Measurements from ENCODE around the gene RBMY1A1. TPM values are rescaled to one million over a fixed set of nuclear protein-coding genes. Genes with fewer than 3 reads are reported as not detected.
"Not testable (repeated sequence)": the region's sequence is repeated elsewhere in the genome, so short reads cannot be mapped to it uniquely, and the experiment has no call there.

RBMY1A1 gene
- not detected for polyA plus RNA-seq (2013, experiment 1 of 2; ENCODE audit: insufficient read length)
- not detected for polyA plus RNA-seq (2013, experiment 2 of 2; ENCODE audit: insufficient read length)

DNA sequence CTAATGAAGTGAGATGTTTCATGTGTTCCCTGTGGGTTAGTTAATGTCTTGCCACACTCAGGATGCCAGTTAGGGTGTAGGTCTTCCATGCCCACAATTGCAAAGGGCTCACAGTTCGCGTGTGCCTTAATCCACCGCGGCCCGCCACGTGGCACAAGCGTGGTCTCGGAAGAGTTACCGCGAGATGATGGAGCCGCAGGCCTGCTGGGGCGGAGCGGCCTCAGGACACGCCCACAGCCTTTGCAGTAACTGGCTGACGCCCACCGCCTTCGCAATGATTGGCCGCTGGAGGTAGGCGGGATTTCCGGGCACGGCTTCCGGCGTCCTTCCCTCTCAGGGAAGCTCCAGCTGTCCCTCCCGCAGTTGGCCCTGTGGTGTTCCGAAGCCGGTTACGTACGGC is at the start of gene RBMY1A1:
Gene RBMY1A1 (plus strand): TSS at position 301 of the 400 bp plus-strand sequence. CDS start 2,013 bp downstream, outside the sequence.
- not testable (repeated sequence) for DNase-seq

- DNase-seq, result not testable (repeated sequence)
Observed at GRCh38 chrY:21511038-21511437, 23.6 kb upstream of the RBMY1A1 start, which contains the start of gene RBMY1B. Gene RBMY1B, plus strand, starts transcription at chrY:21511338. Its CDS starts 2,013 bp downstream, at chrY:21513351.

- DNase-seq, result not testable (repeated sequence)
Observed at GRCh38 chrY:21559316-21559984, 24.8 kb downstream of the RBMY1A1 start.

- no peak for DNase-seq
Observed at GRCh38 chrY:21585449-21585848, 50.8 kb downstream of the RBMY1A1 start.

- DNase-seq, result not testable (repeated sequence)
Observed at GRCh38 chrY:21586454-21586853, 51.8 kb downstream of the RBMY1A1 start.

DNA sequence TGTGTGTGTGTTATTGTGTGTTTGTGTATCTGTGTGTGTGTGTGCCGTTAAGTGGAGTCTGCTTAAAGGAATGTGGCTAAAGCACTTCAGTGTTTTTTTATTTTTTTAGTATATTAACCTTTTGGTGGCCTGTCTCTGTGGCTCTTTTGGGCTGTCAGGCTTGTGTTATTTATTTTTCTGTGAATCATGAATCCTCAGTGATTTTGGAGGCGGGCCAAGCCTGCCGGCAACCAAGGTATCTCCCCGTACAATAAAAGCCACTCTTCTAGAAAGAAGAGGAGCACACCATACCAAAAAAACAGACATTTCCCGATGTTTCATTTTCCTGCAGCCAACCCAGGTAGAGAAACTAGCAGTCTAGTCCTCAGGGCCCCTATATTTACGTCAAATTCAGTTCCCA is 57.4 kb downstream of the RBMY1A1 start:
- no peak for DNase-seq

DNA sequence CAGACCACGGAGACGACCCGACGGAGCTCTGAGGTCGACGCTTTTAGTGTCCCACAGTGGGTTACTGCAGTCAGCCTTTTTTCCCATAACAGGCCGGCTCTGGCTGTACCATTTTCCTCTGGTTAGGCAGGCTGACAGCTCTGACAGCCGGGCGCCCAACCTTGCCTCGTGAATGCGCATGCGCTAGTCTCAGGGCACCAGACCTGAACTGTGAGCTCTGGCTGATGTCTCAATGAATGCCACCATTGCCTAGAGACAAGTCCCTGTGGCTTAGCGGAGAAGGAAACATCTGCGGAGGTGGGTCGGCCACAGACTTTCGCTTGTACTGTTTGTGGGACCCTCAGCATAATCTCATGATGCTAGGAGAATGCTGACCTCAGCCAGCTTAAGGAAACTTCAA is 61.6 kb downstream of the RBMY1A1 start:
- not testable (repeated sequence) for DNase-seq

All from fibroblast of skin of abdomen (primary cell).